ENCODE data around the gene CTPS1.
A peak's percentile ranks its signal among the peaks of the same experiment; 100 is the strongest.

Gene CTPS1

GRCh38 chr1:40951943-40952743, 27.4 kb upstream of the CTPS1 start:
- no peaks in the 10 kb centered on the region for H3K9me3 Mint-ChIP-seq
- ATAC-seq (replicated peaks; ENCODE audit: extremely low read depth, poor library complexity, severe bottlenecking): no peak
- H3K4me3 Mint-ChIP-seq: no peak overlapping the region
- peaks cover 37% of the 10 kb centered on the region for H3K27me3 Mint-ChIP-seq
- peaks cover 18% of the 10 kb centered on the region for H3K4me1 Mint-ChIP-seq
- no peaks in the 10 kb centered on the region for H3K36me3 Mint-ChIP-seq (ENCODE audit: insufficient read depth)
- peak; percentile 20 to 41 for DNase-seq (ENCODE audit: low spot score in 2 of 2)
- H3K27ac Mint-ChIP-seq (ENCODE audit: low read depth): no peak overlapping the region

GRCh38 chr1:40952744-40953315, 26.7 kb upstream of the CTPS1 start:
- H3K27me3 Mint-ChIP-seq: peaks cover 37% of the 10 kb centered on the region
- H3K9me3 Mint-ChIP-seq: no peaks in the 10 kb centered on the region
- H3K27ac Mint-ChIP-seq (ENCODE audit: low read depth): no peak overlapping the region

GRCh38 chr1:40954626-40955025, 24.9 kb upstream of the CTPS1 start:
- Mint-ChIP-seq H3K4me1 (peaks cover 11% of the 10 kb centered on the region), H3K27ac (ENCODE audit: low read depth) (no peak overlapping the region), H3K4me3 (no peak overlapping the region), H3K27me3 (peaks cover 24% of the 10 kb centered on the region), H3K9me3 (no peaks in the 10 kb centered on the region), H3K36me3 (ENCODE audit: insufficient read depth) (no peaks in the 10 kb centered on the region)
- ATAC-seq (replicated peaks; ENCODE audit: extremely low read depth, poor library complexity, severe bottlenecking) (no peak), DNase-seq (ENCODE audit: low spot score in 2 of 2) (no peak)

More at GRCh38 chr1:40952744-40953315, 26.7 kb upstream of the CTPS1 start:
- no peak for DNase-seq (ENCODE audit: low spot score in 2 of 2)
- Mint-ChIP-seq H3K36me3 (ENCODE audit: insufficient read depth) (no peaks in the 10 kb centered on the region), H3K4me3 (no peak overlapping the region), H3K4me1 (peaks cover 18% of the 10 kb centered on the region)
- no peak for ATAC-seq (replicated peaks; ENCODE audit: extremely low read depth, poor library complexity, severe bottlenecking)

- Mint-ChIP-seq H3K27me3 (peaks cover 24% of the 10 kb centered on the region), H3K4me3 (no peak overlapping the region), H3K36me3 (ENCODE audit: insufficient read depth) (no peaks in the 10 kb centered on the region), H3K4me1 (peaks cover 11% of the 10 kb centered on the region), H3K27ac (ENCODE audit: low read depth) (no peak overlapping the region), H3K9me3 (no peaks in the 10 kb centered on the region)
- ATAC-seq (replicated peaks; ENCODE audit: extremely low read depth, poor library complexity, severe bottlenecking) (no peak), DNase-seq (ENCODE audit: low spot score in 2 of 2) (no peak)
Measured at GRCh38 chr1:40955266-40955665, 24.2 kb upstream of the CTPS1 start.

DNA sequence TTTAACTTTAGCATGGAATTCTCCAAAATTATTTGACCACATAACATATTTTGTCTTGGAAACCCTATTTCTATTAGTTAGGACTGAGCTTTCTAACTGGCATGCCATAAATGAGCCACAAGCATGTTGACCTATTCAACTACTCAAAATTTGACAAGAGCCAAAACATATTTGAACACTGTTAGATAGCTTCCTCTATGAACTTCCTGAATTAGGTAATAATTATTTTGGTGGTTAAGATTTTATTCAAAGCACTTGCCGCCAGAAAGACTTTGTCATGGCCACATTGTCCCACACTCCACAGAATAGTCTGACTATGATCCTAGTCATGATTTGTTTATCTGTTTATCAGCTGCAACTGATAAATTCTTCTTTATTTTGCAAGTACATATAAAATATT, 23.1 kb upstream of the CTPS1 start:
- DNase-seq (ENCODE audit: low spot score in 2 of 2): no peak
- H3K4me3 Mint-ChIP-seq: no peak overlapping the region
- H3K27ac Mint-ChIP-seq (ENCODE audit: low read depth): no peak overlapping the region
- no peak for ATAC-seq (replicated peaks; ENCODE audit: extremely low read depth, poor library complexity, severe bottlenecking)
- H3K4me1 Mint-ChIP-seq: peaks cover 11% of the 10 kb centered on the region
- no peaks in the 10 kb centered on the region for H3K9me3 Mint-ChIP-seq
- H3K27me3 Mint-ChIP-seq: peaks cover 24% of the 10 kb centered on the region
- H3K36me3 Mint-ChIP-seq (ENCODE audit: insufficient read depth): no peaks in the 10 kb centered on the region

GRCh38 chr1:40958210-40958609, 21.3 kb upstream of the CTPS1 start:
- no peak overlapping the region for H3K27ac Mint-ChIP-seq (ENCODE audit: low read depth)
- H3K27me3 Mint-ChIP-seq: peaks cover 24% of the 10 kb centered on the region
- ATAC-seq (replicated peaks; ENCODE audit: extremely low read depth, poor library complexity, severe bottlenecking): no peak

GRCh38 chr1:40965531-40965930, 14.0 kb upstream of the CTPS1 start:
- H3K27ac Mint-ChIP-seq (ENCODE audit: low read depth): no peak overlapping the region
- H3K36me3 Mint-ChIP-seq (ENCODE audit: insufficient read depth): peaks cover 1% of the 10 kb centered on the region
- H3K4me1 Mint-ChIP-seq: no peaks in the 10 kb centered on the region
- no peak overlapping the region for H3K4me3 Mint-ChIP-seq
- no peaks in the 10 kb centered on the region for H3K9me3 Mint-ChIP-seq
- peaks cover 8% of the 10 kb centered on the region for H3K27me3 Mint-ChIP-seq
- DNase-seq (ENCODE audit: low spot score in 2 of 2): no peak
- ATAC-seq (replicated peaks; ENCODE audit: extremely low read depth, poor library complexity, severe bottlenecking): no peak

More at GRCh38 chr1:40958210-40958609, 21.3 kb upstream of the CTPS1 start:
- no peaks in the 10 kb centered on the region for H3K9me3 Mint-ChIP-seq
- no peaks in the 10 kb centered on the region for H3K36me3 Mint-ChIP-seq (ENCODE audit: insufficient read depth)
- no peaks in the 10 kb centered on the region for H3K4me1 Mint-ChIP-seq
- no peak for DNase-seq (ENCODE audit: low spot score in 2 of 2)
- H3K4me3 Mint-ChIP-seq: no peak overlapping the region

DNA sequence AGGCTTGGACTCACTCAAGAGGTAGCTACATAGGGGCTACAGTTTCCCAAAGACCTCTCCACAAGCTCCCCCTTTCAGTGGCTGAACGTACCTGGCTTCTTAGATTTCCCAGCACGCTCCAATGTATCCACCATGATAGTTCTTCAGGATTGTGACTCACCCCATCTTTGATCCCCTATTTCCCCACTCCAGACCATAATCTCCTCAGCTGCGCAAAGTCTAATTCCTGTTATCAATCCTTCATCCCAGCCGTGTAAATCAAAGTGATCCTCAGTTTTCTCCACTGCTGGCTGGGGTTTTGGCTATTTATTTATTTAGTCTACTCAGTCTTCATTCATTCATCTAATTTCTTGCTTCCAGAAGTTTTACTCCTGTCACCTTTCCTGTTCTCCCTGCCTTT, 13.1 kb upstream of the CTPS1 start:
- Mint-ChIP-seq H3K9me3 (no peaks in the 10 kb centered on the region), H3K27me3 (peaks cover 8% of the 10 kb centered on the region), H3K4me3 (no peak overlapping the region), H3K27ac (ENCODE audit: low read depth) (no peak overlapping the region), H3K36me3 (ENCODE audit: insufficient read depth) (peaks cover 1% of the 10 kb centered on the region), H3K4me1 (no peaks in the 10 kb centered on the region)
- ATAC-seq (replicated peaks; ENCODE audit: extremely low read depth, poor library complexity, severe bottlenecking) (no peak), DNase-seq (ENCODE audit: low spot score in 2 of 2) (no peak)

GRCh38 chr1:40969445-40969844, 10.1 kb upstream of the CTPS1 start:
- Mint-ChIP-seq H3K9me3 (no peaks in the 10 kb centered on the region), H3K4me3 (no peak overlapping the region), H3K27me3 (peaks cover 8% of the 10 kb centered on the region), H3K4me1 (no peaks in the 10 kb centered on the region), H3K27ac (ENCODE audit: low read depth) (no peak overlapping the region), H3K36me3 (ENCODE audit: insufficient read depth) (peaks cover 1% of the 10 kb centered on the region)
- ATAC-seq (replicated peaks; ENCODE audit: extremely low read depth, poor library complexity, severe bottlenecking) (no peak), DNase-seq (ENCODE audit: low spot score in 2 of 2) (no peak)

DNA sequence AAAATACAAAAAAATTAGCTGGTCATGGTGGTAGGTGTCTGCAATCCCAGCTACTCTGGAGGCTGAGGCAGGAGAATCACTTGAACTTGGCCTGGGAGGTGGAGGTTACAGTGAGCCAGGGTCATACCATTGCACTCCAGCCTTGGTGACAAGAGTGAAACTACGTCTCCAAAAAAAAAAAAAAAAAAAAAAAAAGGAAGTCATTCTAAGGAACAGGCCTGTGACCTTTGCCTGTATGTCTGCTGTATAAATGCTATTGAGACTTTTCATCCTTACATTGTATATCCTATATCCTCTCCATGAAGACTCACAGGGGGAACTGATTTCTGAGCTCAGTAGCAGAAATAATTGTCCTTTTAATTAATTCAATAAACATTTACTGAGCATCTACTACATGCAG, 7.5 kb upstream of the CTPS1 start:
- Mint-ChIP-seq H3K9me3 (no peaks in the 10 kb centered on the region), H3K27me3 (peaks cover 8% of the 10 kb centered on the region), H3K4me1 (no peaks in the 10 kb centered on the region), H3K36me3 (ENCODE audit: insufficient read depth) (peaks cover 2% of the 10 kb centered on the region), H3K4me3 (no peak overlapping the region), H3K27ac (ENCODE audit: low read depth) (no peak overlapping the region)
- DNase-seq (ENCODE audit: low spot score in 2 of 2) (no peak), ATAC-seq (replicated peaks; ENCODE audit: extremely low read depth, poor library complexity, severe bottlenecking) (no peak)

DNA sequence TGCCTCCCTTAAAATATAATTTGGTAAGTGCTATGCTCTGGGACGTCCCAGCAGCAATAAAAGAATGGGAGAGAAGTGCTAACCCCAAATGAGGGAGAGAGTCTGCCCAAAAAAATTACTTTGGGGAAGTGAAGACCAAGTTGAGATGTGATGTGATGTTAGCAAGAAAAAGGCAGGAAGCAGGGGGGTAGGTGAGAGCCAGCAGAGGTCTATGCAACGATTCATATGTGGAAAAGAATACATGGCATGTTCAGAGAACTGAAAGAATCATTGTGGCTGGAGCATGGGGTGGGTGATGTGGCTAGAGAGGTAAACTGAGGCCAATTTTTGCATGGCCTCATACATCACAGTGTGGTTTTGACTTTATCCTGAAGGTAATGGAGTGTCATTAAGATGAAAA, 5.6 kb upstream of the CTPS1 start:
- Mint-ChIP-seq H3K36me3 (ENCODE audit: insufficient read depth) (peaks cover 6% of the 10 kb centered on the region), H3K27me3 (peaks cover 8% of the 10 kb centered on the region), H3K4me3 (no peak overlapping the region), H3K4me1 (no peaks in the 10 kb centered on the region), H3K27ac (ENCODE audit: low read depth) (no peak overlapping the region), H3K9me3 (no peaks in the 10 kb centered on the region)
- ATAC-seq (replicated peaks; ENCODE audit: extremely low read depth, poor library complexity, severe bottlenecking): no peak
- DNase-seq (ENCODE audit: low spot score in 2 of 2): no peak

DNA sequence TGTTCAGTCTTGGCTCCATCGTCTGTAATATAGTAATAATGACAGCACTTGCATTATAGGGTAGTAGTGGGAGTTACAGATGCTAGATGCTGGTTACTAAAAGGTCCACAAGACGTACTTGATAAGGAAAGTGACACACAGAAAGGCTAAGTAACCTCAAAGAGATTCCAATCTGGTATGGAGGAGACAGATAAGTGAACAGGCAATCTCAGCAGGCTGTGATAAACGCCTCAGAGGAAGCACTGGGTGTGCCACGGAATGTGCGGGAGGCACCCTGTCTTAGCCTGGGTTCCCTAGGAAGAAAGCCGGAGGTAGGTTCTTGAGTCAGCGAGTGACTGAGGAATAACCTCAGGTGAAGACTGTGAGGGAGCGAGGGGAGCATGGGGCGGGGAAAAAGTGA, 4.6 kb upstream of the CTPS1 start:
- ATAC-seq (replicated peaks; ENCODE audit: extremely low read depth, poor library complexity, severe bottlenecking) (no peak), DNase-seq (ENCODE audit: low spot score in 2 of 2) (no peak)
- H3K27ac Mint-ChIP-seq (ENCODE audit: low read depth): no peak overlapping the region
- peaks cover 9% of the 10 kb centered on the region for H3K36me3 Mint-ChIP-seq (ENCODE audit: insufficient read depth)
- H3K4me3 Mint-ChIP-seq: no peak overlapping the region
- no peaks in the 10 kb centered on the region for H3K27me3 Mint-ChIP-seq
- H3K4me1 Mint-ChIP-seq: no peaks in the 10 kb centered on the region
- no peaks in the 10 kb centered on the region for H3K9me3 Mint-ChIP-seq

DNA sequence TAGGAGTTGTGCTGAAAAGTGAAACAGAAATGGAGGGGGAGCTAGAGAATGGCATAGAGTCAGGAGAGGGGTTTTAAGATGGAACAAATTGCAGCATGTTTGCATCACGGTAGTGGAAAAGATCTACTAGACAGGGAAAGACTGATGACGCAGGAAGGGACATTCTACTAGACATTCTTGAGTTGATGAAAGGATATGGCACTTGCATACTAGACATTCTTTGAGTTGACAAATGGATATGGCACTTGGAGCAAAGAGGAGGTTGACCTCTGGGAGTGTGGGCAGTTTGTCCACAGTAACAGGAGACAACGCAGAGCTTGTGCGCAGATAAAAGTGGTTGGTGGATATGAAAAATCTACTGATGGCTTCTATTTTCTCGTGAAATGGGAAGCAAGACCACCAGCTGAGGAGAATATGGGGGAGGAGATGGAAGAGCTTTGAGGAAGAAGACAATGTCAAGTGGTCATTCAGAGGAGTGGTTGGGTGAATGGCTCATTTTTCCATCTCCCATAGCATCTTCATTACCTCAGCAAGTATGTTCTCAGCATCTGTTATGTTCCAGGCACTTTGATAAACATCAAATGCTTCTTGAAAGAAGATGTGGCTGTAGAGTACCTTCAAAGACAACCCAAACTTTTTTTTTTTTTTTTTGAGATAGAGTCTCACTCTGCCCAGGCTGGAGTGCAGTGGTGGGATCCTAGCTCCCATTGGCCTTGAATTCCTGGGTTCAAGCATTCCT, 2.4 kb upstream of the CTPS1 start:
- Mint-ChIP-seq H3K9me3 (no peaks in the 10 kb centered on the region), H3K27ac (ENCODE audit: low read depth) (no peak overlapping the region), H3K36me3 (ENCODE audit: insufficient read depth) (peaks cover 17% of the 10 kb centered on the region), H3K4me3 (peak overlapping the region; percentile 9), H3K4me1 (peaks cover 18% of the 10 kb centered on the region), H3K27me3 (no peaks in the 10 kb centered on the region)
- DNase-seq (ENCODE audit: low spot score in 2 of 2) (no peak), ATAC-seq (replicated peaks; ENCODE audit: extremely low read depth, poor library complexity, severe bottlenecking) (no peak)
